ENCODE data around the gene ERN2.
"Not testable (repeated sequence)": the region's sequence is repeated elsewhere in the genome, so short reads cannot be mapped to it uniquely, and the experiment has no call there.

ERN2 gene

DNA sequence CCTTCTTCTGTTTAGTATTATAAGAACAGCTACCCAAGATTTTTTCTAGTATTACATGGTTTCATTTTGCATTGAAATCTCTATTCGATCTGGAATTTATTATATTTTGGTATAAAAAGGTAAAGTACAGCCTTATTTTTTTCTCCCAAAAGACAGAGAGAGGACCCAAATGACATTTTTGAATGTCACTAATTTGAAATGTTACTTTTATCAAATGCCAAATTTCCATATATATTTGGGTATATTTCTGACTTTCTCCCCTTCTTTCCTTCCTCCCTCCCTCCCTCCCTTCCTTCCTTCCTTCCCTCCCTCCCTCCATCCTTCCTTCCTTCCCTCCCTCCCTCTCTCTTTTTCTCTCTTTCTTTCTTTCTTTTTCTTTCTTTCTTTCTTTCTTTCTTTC, 35.6 kb upstream of the ERN2 start:
- TF ChIP-seq CTCF (IDR thresholded peaks at IDR 0.05; ENCODE audit: low read depth, low read length, missing control alignments), result no peak
- H3K4me3 ChIP-seq (ENCODE audit: low read depth, low read length), result no peak overlapping the region
- no peak for DNase-seq (ENCODE audit: low read depth)

DNA sequence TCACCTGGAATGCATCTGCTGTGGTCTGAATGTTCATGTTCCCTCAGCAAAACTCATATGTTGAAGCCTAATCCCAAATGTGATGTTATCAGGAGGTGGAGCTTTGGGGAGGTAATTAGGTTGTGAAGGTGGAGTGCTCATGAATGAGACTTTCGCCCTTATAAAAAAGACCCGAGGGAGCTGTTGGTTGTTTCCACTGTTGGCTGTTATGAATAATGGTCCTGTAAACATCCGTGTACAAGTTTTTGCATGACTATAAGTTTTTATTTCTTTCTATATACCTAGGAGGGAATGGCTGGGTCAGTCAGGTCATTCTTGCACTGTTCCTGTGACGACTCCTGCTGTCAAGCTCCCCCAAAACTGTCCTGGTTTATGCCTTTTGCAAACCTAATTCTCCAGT, 32.2 kb upstream of the ERN2 start:
- DNase-seq (ENCODE audit: low read depth), result no peak
- no peak for TF ChIP-seq CTCF (IDR thresholded peaks at IDR 0.05; ENCODE audit: low read depth, low read length, missing control alignments)
- no peak overlapping the region for H3K4me3 ChIP-seq (ENCODE audit: low read depth, low read length)

- no peak overlapping the region for H3K4me3 ChIP-seq (ENCODE audit: low read depth, low read length)
- no peak for DNase-seq (ENCODE audit: low read depth)
- no peak for TF ChIP-seq CTCF (IDR thresholded peaks at IDR 0.05; ENCODE audit: low read depth, low read length, missing control alignments)
These were observed 29.7 kb upstream of the ERN2 start for GRCh38 chr16:23742766-23743165.

GRCh38 chr16:23741675-23742303, 28.8 kb upstream of the ERN2 start:
- TF ChIP-seq CTCF (IDR thresholded peaks at IDR 0.05; ENCODE audit: low read depth, low read length, missing control alignments), result no peak
- DNase-seq (ENCODE audit: low read depth), result no peak
- H3K4me3 ChIP-seq (ENCODE audit: low read depth, low read length), result no peak overlapping the region

DNA sequence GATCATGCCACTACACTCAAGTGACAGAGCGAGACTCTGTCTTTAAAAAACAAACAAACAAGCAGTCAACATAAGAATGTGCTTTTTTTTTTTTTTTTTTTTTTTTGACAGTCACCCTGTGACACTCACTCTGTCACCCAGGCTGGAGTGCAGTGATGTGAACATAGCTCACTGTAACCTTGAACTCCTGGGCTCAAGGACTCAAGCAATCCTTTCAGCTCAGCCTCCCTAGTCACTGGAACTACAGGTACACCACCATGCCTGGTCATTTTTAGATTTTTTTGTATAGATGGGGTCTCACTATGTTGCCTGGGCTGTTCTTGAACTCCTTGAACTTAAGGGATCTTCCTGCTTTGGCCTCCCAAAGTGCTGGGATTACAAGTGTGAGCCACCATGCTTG, 26.5 kb upstream of the ERN2 start:
- TF ChIP-seq CTCF (IDR thresholded peaks at IDR 0.05; ENCODE audit: low read depth, low read length, missing control alignments), result no peak
- H3K4me3 ChIP-seq (ENCODE audit: low read depth, low read length), result no peak overlapping the region
- no peak for DNase-seq (ENCODE audit: low read depth)

DNA sequence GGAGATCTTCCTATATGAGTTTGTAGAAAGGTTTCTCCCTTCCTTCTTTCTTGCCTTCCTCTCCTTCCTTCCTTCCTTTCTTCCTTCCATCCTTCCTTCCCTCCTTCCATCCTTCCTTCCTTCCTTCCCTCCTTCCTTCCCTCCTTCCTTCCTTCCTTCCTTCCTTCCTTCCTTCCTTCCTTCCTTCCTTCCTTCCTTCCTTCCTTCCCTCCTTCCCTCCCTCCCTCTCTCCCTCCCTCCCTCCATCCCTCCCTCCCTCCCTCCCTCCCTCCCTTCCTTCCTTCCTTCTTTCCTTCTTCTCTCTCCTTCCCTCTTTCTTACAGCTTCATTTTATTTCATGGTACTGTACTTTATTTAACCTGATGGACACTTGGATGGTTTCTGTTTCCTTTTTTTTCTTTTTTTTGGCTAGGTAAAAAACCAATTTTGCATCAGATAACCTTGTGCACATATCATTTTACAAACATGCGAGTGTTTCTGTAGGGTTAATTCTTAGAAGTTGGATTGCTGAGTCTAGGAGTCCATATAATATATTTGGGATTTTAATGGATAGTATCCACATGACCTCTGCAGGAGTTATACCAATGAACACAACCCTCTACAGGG, 24.5 kb upstream of the ERN2 start:
- DNase-seq (ENCODE audit: low read depth); H3K4me3 ChIP-seq (ENCODE audit: low read depth, low read length): not testable (repeated sequence)

DNA sequence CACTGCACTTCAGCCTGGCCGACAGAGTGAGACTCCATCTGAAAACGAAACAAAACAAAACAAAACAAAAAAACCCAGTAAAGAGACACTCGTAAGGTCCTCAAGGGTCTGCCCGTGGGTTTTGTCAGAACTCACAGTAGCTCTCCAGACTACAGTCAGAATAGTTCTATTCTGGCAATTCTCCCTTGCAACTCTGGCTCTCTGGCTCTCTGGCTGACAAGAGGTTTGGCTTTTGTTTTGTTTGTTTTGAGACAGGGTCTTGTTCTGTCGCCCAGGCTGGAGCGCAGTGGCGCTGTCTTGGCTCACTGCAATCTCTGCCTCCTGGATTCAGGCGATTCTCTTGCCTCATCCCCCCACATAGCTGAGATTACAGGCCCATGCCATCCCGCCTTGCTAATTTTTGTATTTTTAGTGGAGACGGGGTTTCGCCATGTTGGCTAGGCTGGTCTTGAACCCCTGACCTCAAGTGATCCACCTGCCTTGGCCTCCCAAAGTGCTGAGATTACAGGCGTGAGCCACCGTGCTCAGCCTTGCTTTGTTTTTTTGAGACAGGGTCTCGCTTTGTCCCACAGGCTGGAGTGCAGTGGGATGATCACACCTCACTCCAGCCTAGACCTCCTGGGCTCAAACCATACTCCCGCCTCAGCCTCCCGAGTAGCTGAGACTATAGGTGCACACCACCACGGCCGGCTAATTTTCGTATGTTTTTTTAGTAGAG, 21.3 kb upstream of the ERN2 start:
- no peak for TF ChIP-seq CTCF (IDR thresholded peaks at IDR 0.05; ENCODE audit: low read depth, low read length, missing control alignments)
- no peak for DNase-seq (ENCODE audit: low read depth)
- no peak overlapping the region for H3K4me3 ChIP-seq (ENCODE audit: low read depth, low read length)
